NT2/D1 (cell line): ENCODE measurements around the gene CD44.

Experiments
- SUZ12 ChIP-seq: IDR thresholded peaks from 2 replicates; pipeline ENCODE4 v1.6.1; 2011; ENCODE audit not compliant: insufficient read length, insufficient read depth; ENCODE audit errors: extremely low read depth
- YY1 ChIP-seq: IDR thresholded peaks from 2 replicates; pipeline ENCODE4 v1.6.1; 2011; ENCODE audit not compliant: insufficient read length, insufficient read depth

GRCh38 chr11:35115688-35116030, 23.3 kb upstream of the CD44 start:
- TF ChIP-seq SUZ12 (no peak), YY1 (no peak)
